Lower leg skin (tissue), 4 donors: ENCODE results near the gene ABHD1. TPM values are rescaled to one million over a fixed set of nuclear protein-coding genes. Genes with fewer than 3 reads are reported as not detected.
"Not testable (repeated sequence)": the region's sequence is repeated elsewhere in the genome, so short reads cannot be mapped to it uniquely, and the experiment has no call there.

Experiments used
- DNase-seq, 2 donors: peaks; one replicate each; pipeline ENCODE4 v3.0.0-alpha.2; 2019; ENCODE audit warnings: low spot score in 2 of 2
- H3K4me3 ChIP-seq: fragments of 200-600 bp; sonication (generic); 2 replicates; pipeline ENCODE4 v1.5.1; 2017; ENCODE audit warnings: mild to moderate bottlenecking, low read depth; ENCODE audit not compliant: poor library complexity, severe bottlenecking
- CTCF ChIP-seq, 3 donors: fragments of 450-650 bp; IDR thresholded peaks; one replicate each; pipeline ENCODE4 v1.5.1; 2016; ENCODE audit warnings: antibody characterized with exemption in 3 of 3, mild to moderate bottlenecking in 3 of 3, moderate library complexity in 2 of 3
- POLR2A ChIP-seq, 2 donors: fragments of 450-650 bp; IDR thresholded peaks; one replicate each; pipeline ENCODE4 v1.6.1; 2016 to 2017; ENCODE audit warnings: antibody characterized with exemption in 2 of 2, mild to moderate bottlenecking in 1 of 2, moderate library complexity in 1 of 2
- WGBS, 2 donors: methylation state at CpG; one replicate each; pipeline ENCODE4 v1.1.5; 2018; 5-methylcytosine and 5-hydroxymethylcytosine counted together
- intact Hi-C: fragments of 100-400 bp; cut with DNase I; formaldehyde crosslinking; loops from one replicate; pipeline ENCODE4 v1.15.0; 2023; ENCODE audit warnings: low total_unique reads
- total RNA-seq, 4 donors: library from RNA; depleted of rRNA; stranded (reverse); fragments of >200 nt; gene quantifications; one replicate each; pipeline ENCODE4 v1.1.0, GENCODE V29; 2016

The ABHD1 gene
- total RNA-seq, 4 donors from 2014 or later = 0.57 to 0.94 TPM; not detected in 2

- intact Hi-C loops = no loop called here
Observed at GRCh38 chr2:27099334-27099955, 24.2 kb upstream of the ABHD1 start.

GRCh38 chr2:27100036-27100435 lies 23.6 kb upstream of the ABHD1 start:
- no peak for TF ChIP-seq POLR2A (IDR thresholded peaks at IDR 0.05)
- no peak for TF ChIP-seq CTCF (IDR thresholded peaks at IDR 0.05)
- 80 to 87% methylated on average over 9 to 10 of the region's 10 CpGs for WGBS, 2 donors
- no peak for DNase-seq
- intact Hi-C loops = loop anchor here (5.0 kb wide), 1 partner anchor 182 kb away; the partner anchor contains the start of gene TRIM54
- H3K4me3 ChIP-seq = no peak overlapping the region

More at GRCh38 chr2:27099334-27099955, 24.2 kb upstream of the ABHD1 start:
- WGBS, 2 donors = 88 to 90% methylated on average over 19 of the region's 19 CpGs
- no peak overlapping the region for H3K4me3 ChIP-seq
- no peak for DNase-seq
- no peak for TF ChIP-seq CTCF (IDR thresholded peaks at IDR 0.05)
- TF ChIP-seq POLR2A (IDR thresholded peaks at IDR 0.05) = no peak

GRCh38 chr2:27102329-27102728 lies 21.3 kb upstream of the ABHD1 start:
- intact Hi-C loops = loop anchor here (5.0 kb wide), 1 partner anchor 180 kb away; the partner anchor contains the start of gene TRIM54
- H3K4me3 ChIP-seq = no peak overlapping the region
- no peak for TF ChIP-seq CTCF (IDR thresholded peaks at IDR 0.05)
- no peak for TF ChIP-seq POLR2A (IDR thresholded peaks at IDR 0.05)
- whole genome bisulfite sequencing, 2 donors = 83 to 87% methylated on average over 5 of the region's 5 CpGs
- DNase-seq = no peak

GRCh38 chr2:27105981-27106380 lies 17.6 kb upstream of the ABHD1 start:
- no peak for TF ChIP-seq CTCF (IDR thresholded peaks at IDR 0.05)
- TF ChIP-seq POLR2A (IDR thresholded peaks at IDR 0.05) = no peak
- no peak for DNase-seq
- intact Hi-C loops = no loop called here
- WGBS, 2 donors = 58 to 73% methylated on average over 3 of the region's 3 CpGs
- no peak overlapping the region for H3K4me3 ChIP-seq

- 85 to 89% methylated on average over 2 of the region's 2 CpGs for WGBS, 2 donors
- no peak for DNase-seq
- TF ChIP-seq POLR2A (IDR thresholded peaks at IDR 0.05) = no peak
- TF ChIP-seq CTCF (IDR thresholded peaks at IDR 0.05) = no peak
- no peak overlapping the region for H3K4me3 ChIP-seq
- intact Hi-C loops = no loop called here
Observed at GRCh38 chr2:27108221-27108620, 15.4 kb upstream of the ABHD1 start.

GRCh38 chr2:27109083-27109482 lies 14.5 kb upstream of the ABHD1 start:
- H3K4me3 ChIP-seq = no peak overlapping the region
- DNase-seq = no peak
- TF ChIP-seq CTCF (IDR thresholded peaks at IDR 0.05) (no peak), POLR2A (IDR thresholded peaks at IDR 0.05) (no peak)
- intact Hi-C loops = no loop called here
- WGBS, 2 donors = 91 to 92% methylated on average over 3 of the region's 3 CpGs

GRCh38 chr2:27110603-27111352 lies 12.8 kb upstream of the ABHD1 start:
- intact Hi-C loops, H3K4me3 ChIP-seq, DNase-seq: not testable (repeated sequence)
- 85 to 86% methylated on average over 24 of the region's 24 CpGs for WGBS, 2 donors

GRCh38 chr2:27111392-27112078 lies 12.1 kb upstream of the ABHD1 start:
- DNase-seq, H3K4me3 ChIP-seq, intact Hi-C loops: not testable (repeated sequence)
- WGBS, 2 donors = 95% methylated on average over 47 to 49 of the region's 49 CpGs
